NCI-H345 treated with DMSO at 0.1 percent for 48 hours (cell line): ENCODE data around the gene EIF2D.

Source experiments
- DNase-seq: peaks from one replicate; lab custom pipeline; 2025; ENCODE audit not compliant: unreplicated experiment; lab: John Stamatoyannopoulos, UW

EIF2D gene

DNA sequence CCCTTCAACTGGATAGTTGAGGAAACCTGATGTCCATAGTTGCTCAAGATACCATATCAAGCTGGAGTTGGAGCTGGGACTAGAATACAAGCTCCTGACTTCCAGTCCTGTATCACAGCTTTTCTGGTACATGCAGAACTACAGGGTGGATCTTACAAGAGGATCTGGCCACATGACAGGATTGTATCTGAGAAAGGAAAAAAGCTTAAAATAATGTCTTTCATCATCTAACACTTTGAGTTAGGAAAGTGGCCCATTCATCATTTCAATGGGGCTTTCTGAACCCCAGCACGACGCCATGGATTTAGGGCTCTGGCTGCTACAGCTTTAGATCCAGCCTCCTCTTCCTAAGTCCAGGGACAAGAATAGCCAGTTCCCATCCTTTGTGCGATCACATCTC is 58.1 kb downstream of the EIF2D start:
- no peak for DNase-seq

DNA sequence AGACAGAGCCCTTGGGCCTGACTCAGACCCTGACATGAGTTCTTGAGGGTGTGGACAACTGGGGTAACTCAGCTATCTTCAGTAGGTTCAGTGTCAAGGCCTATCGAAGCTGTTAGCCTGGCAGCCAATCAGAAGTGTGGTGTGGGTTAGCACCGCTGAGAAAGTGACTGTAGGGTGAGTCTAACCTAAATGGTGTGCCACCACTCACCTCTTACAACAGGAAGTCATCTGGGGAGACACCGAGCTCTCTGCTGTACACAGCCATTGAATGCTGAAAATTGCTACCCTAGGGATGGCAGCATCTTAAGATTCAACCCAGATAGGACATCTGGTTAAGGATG is 60.3 kb downstream of the EIF2D start:
- no peak for DNase-seq

DNA sequence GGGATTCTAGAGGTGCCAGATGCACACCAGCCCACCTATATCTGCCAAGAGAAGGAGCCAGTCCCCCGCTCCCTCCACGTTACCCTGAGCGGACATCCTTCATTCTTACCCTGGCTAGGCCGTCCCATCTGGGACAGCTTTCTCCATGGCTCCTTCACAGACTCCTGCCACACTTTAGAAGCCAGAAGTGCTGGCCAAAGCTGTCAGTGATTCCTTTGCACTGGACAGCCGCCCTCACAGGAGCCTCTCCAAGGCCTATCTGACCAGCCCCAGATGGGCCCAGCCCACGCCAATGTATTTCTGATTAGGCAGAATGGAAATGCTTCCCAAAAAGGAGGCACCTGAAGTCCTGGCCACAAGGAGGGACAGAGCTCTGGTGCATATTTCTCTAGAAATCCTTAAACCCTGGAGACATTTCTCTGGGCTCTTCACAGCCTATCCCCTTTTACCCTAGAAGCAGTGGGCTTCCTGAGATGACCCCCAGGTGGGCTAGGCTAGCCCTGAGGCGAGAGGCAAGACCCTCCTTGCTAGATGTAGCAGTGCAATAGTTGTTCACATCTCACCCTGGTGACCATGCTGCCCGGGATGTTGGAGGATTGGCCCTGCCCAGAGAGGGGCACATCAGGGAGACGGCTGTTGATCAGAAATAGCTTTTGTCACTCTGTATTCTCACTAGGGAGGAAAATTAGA is 60.8 kb downstream of the EIF2D start:
- DNase-seq: no peak

DNA sequence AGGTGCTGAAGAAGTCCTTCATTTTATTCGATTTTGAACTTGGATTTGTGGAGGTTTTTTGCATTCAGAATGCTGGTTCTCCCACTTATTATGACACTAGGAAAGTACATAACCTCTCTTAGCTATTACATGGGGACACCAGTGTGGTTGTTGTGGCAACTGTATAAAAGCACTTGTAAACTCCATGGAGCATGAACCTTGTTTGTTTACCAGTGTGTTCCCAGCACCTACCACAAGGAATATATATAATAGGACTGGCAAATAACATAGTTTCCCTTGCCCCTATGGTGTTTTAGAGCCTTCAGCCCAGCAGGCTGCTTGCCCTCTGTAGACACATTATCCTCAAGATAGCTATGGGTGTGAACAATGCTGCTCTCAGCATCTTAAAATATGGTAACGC is 61.8 kb downstream of the EIF2D start:
- DNase-seq: peak; percentile 94

DNA sequence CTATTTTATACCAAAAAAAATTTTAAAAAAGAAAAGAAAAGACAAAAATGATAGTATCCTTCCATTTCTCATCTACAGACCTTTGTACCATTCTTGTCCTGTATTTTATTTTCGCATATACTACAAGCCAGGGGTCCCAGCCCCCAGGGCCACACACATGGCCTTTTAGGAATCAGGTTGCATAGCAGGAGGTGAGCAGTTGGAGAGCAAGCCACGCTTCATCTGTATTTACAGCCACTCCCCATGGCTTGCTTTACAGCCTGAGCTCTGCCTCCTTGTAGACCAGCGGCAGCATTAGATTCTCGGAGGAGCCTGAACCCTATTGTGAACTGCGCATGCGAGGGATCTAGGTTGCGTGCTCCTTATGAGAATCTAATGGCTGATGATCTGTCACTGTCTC is 65.2 kb downstream of the EIF2D start:
- no peak for DNase-seq

DNA sequence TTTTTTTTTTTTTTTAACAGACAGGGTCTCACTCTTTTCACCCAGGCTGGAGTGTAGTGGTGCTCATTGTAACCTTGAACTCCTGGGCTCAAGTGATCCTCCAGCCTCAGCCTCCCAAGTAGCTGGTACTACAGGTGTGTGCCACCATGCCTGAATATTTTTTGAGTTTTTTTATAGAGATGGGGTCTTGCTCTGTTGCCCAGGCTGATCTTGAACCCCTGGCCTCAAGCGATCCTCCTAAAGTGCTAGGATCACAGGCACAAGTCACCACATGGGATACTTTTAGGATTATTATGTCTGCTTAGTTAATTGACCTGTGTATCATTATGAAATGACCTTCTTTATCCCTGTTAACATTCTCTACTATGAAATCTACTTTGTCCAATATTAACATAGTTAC is 66.9 kb downstream of the EIF2D start:
- DNase-seq: no peak

DNA sequence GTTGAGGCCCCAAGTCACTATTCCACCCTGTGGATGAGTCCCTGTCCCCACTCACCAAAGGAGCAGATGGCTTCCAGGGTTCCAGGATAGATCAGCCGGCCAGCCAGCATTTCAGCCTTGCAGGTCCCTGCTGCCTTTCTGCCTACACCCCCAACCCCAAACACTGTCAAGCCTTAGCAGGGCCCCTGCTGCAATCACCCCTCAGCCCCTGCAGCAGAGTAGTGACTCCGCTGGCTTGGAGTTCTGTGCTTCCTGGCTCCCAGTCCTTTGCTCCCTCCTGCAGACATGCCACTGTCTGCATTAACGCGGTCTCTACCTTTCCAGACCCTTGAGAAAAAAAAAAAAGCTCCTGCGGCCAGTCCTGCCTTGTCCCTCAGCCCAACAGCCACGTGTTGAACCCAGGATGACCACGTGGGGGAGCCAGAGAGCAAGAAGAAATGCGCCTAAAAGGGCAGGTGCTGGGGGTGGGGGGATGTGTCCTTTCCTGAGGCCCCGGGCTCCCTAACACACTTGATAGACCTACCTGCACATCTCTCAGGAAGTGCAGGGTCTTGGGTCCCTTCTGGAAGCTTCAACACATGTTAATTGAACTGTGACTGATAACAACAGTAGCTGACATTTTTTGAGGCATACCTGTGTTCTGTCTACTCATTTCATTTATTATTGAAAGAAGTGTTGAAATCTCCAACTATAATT is 67.6 kb downstream of the EIF2D start:
- no peak for DNase-seq
